ENCODE results near the gene TPPP.
"Not testable (repeated sequence)": the region's sequence is repeated elsewhere in the genome, so short reads cannot be mapped to it uniquely, and the experiment has no call there.

DNA sequence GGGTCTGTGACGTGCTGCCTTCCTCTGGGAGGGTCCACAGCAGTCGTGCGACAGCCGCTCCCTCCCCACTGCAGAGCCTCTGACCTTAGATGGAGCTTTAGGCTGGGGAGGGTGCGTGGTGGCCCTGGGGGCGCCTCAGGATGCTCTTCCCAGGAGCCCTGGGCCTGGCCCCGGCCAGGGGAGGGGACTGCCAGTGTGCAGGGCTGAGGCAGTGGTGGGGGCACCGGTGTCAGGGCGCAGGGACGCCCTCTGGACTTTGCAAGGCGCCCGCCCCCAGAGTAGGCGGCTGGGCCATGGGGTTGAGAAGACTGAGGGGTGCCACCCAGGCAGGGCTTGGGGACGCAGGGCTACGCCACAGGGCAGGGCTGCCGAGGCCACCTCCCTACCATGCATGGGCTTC lies 14.6 kb downstream of the TPPP start:
- TF ChIP-seq, protein P1, sequence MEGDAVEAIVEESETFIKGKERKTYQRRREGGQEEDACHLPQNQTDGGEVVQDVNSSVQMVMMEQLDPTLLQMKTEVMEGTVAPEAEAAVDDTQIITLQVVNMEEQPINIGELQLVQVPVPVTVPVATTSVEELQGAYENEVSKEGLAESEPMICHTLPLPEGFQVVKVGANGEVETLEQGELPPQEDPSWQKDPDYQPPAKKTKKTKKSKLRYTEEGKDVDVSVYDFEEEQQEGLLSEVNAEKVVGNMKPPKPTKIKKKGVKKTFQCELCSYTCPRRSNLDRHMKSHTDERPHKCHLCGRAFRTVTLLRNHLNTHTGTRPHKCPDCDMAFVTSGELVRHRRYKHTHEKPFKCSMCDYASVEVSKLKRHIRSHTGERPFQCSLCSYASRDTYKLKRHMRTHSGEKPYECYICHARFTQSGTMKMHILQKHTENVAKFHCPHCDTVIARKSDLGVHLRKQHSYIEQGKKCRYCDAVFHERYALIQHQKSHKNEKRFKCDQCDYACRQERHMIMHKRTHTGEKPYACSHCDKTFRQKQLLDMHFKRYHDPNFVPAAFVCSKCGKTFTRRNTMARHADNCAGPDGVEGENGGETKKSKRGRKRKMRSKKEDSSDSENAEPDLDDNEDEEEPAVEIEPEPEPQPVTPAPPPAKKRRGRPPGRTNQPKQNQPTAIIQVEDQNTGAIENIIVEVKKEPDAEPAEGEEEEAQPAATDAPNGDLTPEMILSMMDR (IDR thresholded peaks at IDR 0.05; ENCODE audit: insufficient read depth, low read length, poor library complexity, severe bottlenecking), result not testable (repeated sequence)
- TF ChIP-seq EZH2phosphoT487 (conservative IDR thresholded peaks at IDR 0.05; ENCODE audit: low read length), result not testable (repeated sequence)
